PC-3 (cell line): Measurements from ENCODE around the gene GFRA1.

Experiments
- EZH2phosphoT487 ChIP-seq: fragments of 300-600 bp; sonication (generic); IDR thresholded peaks from 2 replicates; pipeline ENCODE4 v1.6.1; 2018; ENCODE audit warnings: mild to moderate bottlenecking, antibody characterized with exemption, low read length, borderline replicate concordance
- TF ChIP-seq, protein P1 (sequence below): fragments of 300-600 bp; sonication (generic); conservative IDR thresholded peaks from 2 replicates; pipeline ENCODE4 v1.5.1; 2017; ENCODE audit warnings: antibody characterized with exemption, low read depth, mild to moderate bottlenecking, low read length

DNA sequence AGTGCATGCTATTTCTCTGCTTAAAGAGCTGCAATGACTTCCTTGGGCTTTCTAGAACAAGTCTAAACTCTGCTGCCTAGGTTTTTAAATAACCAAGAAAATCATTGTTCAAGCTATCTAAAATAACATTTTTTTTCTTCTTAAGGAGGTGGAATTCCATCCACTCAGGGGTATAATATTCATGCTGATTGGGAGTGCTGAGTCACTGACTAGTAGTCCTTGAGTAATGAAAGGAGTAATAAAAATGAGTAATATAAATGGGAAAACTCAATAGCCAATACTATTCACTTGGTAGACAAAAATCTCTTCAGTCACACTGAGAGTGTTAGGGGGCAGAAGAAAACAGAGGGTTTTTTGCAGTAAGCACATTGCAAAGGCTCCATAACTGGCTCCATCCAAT, 72.0 kb downstream of the GFRA1 start:
- TF ChIP-seq, protein P1, sequence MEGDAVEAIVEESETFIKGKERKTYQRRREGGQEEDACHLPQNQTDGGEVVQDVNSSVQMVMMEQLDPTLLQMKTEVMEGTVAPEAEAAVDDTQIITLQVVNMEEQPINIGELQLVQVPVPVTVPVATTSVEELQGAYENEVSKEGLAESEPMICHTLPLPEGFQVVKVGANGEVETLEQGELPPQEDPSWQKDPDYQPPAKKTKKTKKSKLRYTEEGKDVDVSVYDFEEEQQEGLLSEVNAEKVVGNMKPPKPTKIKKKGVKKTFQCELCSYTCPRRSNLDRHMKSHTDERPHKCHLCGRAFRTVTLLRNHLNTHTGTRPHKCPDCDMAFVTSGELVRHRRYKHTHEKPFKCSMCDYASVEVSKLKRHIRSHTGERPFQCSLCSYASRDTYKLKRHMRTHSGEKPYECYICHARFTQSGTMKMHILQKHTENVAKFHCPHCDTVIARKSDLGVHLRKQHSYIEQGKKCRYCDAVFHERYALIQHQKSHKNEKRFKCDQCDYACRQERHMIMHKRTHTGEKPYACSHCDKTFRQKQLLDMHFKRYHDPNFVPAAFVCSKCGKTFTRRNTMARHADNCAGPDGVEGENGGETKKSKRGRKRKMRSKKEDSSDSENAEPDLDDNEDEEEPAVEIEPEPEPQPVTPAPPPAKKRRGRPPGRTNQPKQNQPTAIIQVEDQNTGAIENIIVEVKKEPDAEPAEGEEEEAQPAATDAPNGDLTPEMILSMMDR: no peak
- TF ChIP-seq EZH2phosphoT487: no peak
